Measurements from ENCODE around the gene LRBA.

DNA sequence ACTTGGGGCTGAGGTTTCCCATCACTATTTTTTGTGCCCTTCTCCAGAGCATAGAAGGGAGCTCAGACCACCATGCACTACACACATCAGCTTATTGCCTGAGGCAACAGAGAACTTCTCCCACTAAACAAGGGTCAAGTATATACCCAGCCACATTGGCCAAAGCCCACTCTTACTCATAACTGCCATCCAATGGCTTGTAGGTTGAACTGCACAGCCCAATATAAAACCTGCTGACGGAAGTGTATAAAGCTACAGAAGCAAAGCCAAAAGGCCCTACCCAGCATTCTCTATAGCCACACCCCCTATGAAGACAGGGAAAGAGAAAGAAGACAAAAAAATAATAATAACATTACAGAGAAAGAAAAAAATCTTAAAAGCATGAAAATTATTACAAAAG, 139.7 kb downstream of the LRBA start:
- no peak for TF ChIP-seq POLR2AphosphoS5 (IDR thresholded peaks at IDR 0.05; ENCODE audit: low read depth, low read length)
- no peak for TF ChIP-seq POLR2A (IDR thresholded peaks at IDR 0.05; ENCODE audit: low read depth, low read length)
- no peak for TF ChIP-seq PAX5 (IDR thresholded peaks at IDR 0.05; ENCODE audit: insufficient read depth, low read length, severe bottlenecking)
- no peak for TF ChIP-seq TAF1 (IDR thresholded peaks at IDR 0.05; ENCODE audit: low read depth, low read length)
- TF ChIP-seq SPI1 (IDR thresholded peaks at IDR 0.05; ENCODE audit: low read depth, low read length) = no peak

Data from GM12891 (cell line).